ENCODE results near the gene ANXA4.

GRCh38 chr2:69828938-69829255, 87.0 kb downstream of the ANXA4 start:
- no peak for TF ChIP-seq SPI1 (IDR thresholded peaks at IDR 0.05; ENCODE audit: low read depth, low read length)
- TF ChIP-seq POLR2A (IDR thresholded peaks at IDR 0.05; ENCODE audit: low read depth, low read length), result no peak
- no peak for TF ChIP-seq TAF1 (IDR thresholded peaks at IDR 0.05; ENCODE audit: low read depth, low read length)
